HTERT RPE-1 (cell line): ENCODE measurements around the gene SWT1.

Source experiments
- in situ Hi-C: fragments of 300-500 bp; cut with MboI; formaldehyde crosslinking; loops from 4 replicates; pipeline ENCODE4 v1.14.3; 2020; ENCODE audit warnings: low sequenced_read_pairs

The SWT1 gene, protein sequence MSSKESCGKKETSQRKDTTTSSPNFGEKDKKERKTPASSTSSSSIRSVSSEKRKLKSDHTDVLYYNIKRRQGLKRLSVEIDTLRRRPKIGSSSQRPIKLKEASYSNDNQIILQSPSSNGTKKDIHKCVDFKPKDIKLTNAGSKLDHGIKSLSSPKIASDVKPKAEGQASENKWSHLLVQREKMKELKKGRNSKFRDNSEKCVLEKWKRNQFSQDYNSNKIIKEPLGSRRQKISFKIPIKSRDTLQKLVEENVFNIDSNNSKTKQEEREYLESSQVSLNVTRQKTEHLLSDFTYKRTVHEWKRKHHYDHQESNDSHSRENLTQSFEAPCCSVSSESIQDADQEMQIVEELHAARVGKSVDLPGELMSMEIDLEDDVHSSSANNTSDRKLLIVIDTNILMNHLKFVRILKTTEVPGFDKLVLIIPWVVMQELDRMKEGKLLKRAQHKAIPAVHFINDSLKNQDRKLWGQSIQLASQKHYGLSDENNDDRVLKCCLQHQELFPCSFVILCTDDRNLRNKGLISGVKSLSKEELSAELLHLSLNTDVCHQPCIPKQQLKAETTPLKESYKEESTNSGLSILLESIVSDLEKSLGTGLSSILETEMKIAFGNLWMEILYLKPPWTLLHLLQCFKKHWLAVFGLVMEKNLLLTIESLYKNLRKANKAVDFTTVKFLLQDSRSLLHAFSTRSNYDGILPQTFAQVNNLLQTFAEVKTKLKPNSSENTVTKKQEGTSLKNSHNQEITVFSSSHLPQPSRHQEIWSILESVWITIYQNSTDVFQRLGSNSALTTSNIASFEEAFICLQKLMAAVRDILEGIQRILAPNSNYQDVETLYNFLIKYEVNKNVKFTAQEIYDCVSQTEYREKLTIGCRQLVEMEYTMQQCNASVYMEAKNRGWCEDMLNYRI

DNA sequence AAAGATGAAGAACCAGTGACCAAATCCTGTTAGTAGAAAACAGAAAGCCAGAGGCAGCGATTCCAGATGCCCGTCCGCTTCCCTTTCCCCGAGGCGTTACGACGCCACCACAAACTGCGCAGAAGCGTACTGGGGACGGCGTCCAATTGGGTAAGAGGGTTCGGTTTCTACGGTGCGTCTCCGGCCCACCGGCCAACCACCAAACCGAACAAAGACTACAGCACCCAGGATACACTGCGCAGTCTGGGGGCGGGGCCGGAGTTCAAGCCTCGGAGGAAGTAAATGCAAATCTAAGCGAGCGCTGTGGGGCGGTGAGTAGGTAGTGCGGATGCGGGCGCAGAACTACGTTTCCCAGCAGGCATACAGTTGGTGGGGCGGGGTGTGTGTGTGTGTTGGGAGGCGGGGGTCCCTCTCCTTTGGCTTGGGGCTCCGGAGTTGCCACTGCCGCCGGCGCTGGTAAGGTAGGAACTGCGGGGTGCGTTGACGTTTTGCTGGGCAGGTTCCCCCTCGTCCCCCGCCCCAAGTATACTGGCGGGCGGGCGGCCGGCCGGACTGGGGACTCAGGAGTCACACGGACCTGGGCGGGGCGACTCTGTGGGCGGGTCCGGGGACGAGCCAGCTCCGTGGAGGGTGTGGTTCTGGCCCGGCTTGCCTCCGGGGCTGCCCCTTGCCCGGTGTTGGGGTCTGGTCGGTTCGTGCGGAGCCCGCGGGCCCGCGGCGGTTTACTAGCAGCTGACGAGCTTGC is at the start of gene SWT1, which contains the start of gene TRMT1L:
Gene SWT1, plus strand, starts transcription at position 314 of the 745 bp plus-strand sequence. CDS start 3,675 bp downstream, outside the sequence.
Gene TRMT1L, minus strand, starts transcription at position 100 of the 745 bp plus-strand sequence. CDS start 241 bp downstream, outside the sequence.
- in situ Hi-C loops, result no loop called here

DNA sequence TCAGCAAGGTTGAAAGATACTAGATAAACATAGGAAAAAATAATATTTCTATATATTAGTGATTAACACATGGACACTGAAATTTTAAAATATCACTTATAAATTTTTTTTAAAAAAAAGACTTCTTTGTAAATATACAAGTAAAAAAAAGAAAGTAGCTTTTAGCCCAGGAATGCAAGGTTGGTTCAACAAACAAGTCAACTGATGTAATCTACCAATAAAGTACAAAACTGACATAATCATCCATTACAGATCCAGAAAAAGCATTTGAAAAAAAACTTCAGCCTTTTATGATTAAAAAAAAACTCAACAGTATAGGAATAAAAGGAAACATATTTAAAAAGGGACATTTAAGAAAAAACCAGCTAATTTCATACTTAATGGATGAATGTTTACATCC is 48.6 kb upstream of the SWT1 start:
- in situ Hi-C loops, result no loop called here

DNA sequence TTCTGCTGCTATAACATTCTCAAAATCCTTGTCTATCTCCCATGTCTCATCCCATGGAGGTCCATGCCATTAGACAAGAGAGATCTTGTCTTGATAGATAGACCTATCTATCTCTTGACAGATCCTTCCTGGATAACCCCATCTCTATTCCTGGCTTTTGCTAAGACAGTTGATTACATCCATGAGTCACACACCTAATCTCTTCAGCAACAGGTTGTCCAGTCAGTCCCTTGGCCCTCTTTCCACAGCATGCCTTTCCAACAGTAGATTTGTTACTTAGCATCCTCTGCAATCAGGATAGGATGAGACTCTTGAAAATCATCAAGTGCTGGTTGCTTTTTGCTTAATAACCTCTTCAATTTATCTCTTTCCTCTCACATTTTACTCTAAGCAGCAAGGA is 46.8 kb upstream of the SWT1 start:
- in situ Hi-C loops, result no loop called here

DNA sequence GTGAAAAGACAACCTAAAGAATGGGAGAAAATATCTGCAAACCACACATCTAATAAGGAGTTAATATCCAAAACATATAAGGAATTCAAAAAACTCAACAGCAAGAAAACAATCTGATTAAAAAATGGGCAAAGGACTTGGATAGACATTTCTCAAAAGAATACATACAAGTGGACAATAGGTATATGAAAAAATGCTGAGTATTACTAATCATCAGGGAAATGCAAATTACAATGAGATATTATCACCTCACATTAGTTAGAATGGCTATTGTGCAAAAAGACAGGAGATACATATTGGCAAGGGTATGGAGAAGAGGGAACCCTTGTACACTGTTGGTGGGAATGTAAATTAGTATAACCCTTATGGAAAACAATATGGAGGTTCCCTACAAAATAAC is 45.1 kb upstream of the SWT1 start:
- in situ Hi-C loops, result no loop called here

DNA sequence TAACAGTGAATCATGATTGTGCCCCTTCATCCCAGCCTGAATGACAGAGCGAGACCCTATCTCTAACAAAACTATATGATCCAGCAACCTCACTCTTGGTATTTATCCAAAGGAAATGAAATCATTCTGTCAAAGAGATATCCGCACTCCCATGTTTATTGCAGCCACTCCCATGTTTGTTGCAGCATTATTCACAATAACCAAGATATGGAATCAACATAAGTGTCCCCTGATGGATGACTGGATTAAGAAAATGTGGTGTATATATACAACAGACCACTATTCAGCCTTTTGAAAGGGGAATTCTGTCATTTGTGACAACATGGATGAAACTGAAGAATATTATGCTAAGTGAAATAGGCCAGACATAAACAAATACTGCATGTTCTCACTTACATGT is 44.6 kb upstream of the SWT1 start:
- in situ Hi-C loops, result no loop called here

DNA sequence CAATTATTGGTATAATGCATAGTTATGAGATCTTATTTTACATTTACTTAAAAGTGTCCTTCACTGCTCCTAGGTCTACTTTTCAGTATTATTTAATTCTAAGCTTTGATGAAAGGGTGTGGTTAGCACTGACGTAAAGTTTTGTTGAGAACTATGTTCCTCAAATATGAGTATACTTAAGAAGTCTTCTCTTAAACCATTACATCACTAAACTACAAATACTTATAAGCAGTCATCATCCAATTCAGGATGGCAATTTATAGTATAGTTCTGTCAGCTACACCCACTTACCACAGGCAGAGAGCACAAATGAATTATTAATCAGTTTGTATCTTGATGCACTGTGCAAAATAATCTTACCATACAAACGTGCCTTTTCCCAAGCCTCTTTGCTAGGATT is 27.3 kb upstream of the SWT1 start:
- in situ Hi-C loops, result no loop called here

DNA sequence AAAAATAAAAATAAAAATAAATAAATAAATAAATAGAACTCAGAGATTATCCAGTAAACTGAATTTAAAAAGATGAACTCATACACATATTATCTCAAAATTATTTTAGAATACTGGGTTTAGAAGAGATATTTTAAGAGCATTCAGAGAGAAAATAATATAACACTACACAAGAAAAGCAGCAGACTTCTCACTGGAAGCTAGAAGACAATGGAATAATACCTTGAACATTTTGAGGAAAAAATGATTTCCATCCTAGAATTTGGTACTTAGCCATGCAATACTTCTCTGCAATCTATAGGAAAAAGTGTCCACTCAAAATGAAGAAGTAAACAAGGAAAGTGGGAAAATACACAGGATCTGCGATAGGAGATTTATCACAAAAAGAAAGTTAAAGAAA is 24.4 kb upstream of the SWT1 start:
- in situ Hi-C loops, result no loop called here

DNA sequence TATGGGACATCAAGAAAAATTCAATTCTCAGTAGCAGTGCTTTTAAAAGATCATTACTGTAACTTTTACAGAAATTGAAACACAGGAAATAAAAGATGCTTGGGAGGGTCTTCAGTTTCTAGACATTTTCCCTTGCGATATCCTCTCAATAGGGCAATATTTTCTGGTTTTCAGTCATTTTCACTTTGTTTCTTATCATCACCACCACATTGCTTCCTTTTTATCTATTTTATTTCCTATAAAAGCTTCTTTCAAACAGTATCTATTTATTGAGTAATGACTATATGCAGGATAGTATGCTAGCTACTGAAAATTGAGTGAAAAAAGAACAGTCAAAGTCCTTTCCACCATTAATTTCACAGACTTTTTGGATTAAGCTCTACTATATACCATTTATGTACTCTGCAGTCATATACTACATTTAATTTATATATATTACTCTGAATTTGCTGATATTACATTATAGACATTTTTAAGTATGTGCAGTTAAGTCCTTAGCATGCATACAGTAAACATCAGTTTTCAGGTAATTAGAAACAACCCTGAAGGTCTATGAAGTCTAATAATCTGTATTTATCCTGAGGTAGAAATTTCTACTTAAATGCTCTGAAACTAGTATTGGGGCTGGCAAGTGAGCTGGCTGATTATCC is 18.9 kb upstream of the SWT1 start:
- in situ Hi-C loops, result no loop called here

DNA sequence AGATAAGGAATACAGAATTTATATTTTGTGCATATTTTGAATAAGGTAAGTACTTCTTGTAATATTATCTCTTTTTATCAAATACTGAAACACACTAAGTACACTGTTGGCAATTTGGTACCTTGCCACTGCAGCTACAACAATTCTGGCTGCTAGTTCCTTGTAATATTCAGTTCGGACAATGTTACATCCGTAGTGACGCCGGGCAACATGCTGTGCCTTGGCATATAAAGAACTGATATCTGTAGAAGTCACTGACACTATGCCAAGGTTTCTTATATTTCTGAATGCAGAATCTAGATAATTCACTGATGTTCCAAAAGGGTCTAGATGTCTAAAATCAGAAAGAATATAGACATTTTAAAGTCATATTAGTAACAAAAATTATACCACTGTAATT is 17.7 kb upstream of the SWT1 start:
- in situ Hi-C loops, result no loop called here

DNA sequence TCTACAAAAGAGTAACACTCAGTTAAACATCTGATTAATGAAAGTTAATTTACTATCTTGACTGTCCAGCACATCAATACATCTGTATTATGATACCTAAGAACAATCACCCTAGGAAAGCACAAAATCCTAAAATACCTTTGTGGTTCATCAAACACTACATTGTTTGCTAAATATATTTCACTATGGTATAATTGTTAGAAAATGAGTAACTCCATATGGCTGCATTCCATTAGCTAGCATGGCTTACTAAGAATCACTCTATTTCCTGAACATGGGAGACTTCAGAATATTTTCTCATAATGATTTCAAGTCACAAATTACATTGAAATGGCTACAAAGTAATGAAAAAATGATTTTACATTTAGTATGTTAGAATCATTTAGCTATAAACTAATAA is 12.7 kb upstream of the SWT1 start:
- in situ Hi-C loops, result no loop called here

DNA sequence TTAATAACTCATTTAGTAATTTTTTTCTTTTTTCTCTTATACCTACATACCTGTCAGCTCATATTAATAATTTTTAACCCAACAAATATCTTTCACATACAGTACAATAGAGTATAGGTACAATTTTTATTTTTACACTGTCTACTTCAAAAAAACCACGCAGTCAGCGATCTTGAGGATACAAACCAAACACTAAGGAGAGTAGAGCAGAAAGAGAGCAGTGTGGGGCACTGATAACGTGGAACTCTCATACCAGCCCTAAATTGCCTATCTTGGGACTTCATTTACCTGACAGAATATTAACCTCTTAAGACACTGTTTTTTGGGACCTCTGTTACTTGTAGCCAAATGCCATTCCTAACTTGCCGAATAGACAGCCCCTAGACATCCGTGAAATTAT is 5.8 kb upstream of the SWT1 start:
- in situ Hi-C loops, result no loop called here

DNA sequence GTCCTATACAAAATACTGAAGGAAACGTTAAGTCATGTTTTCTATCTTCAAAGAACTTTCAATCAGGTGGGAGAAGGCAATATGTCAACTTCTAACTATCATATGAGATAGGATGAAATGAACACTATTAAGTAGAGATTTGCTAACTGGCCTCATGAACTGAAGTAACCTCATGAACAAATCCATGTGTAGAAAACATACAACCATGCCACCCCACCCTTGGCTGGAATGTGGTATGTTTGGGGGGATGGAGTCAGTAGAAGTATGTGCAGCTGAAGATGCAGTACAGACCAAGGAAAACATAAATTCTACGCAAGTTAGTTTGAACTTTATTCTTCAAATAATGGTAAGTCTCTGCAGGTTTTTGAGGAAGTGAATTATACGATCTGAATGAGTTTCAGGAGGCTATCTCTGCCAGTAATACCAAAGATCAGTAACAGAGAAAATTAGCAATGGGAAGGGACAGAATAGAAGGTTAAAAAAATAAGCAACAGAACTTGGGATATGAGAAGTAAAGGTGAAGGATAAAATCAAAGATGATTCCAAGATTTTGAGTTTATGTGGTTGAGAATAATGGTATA is 4.7 kb upstream of the SWT1 start:
- in situ Hi-C loops, result no loop called here

DNA sequence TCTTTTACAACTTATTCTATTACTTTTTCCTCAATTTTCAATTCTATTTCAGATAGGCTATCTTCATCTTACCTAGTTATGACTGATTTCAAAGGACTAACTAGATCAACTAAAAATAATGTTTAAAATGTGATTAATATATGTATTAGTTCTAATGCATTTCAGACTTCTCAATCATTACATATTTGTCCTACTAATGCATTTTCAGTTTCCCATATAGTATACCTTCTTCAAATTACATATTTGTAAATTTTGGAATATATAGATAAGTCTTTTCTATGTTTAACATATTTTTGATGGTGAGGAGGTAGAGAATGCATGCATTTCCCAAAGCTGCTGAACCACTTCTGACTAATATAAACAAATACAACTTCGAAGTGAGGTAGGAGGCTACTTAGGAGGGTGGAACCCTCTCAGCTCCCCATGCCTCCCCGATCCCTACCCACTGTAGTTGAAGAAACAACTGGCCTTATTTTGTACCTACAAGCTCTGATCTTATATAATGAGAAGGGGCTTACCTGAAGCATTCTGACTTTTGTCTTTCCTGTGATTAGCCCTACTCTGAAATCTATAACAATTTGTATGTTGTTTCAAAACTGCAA is 2.0 kb upstream of the SWT1 start:
- in situ Hi-C loops, result no loop called here

DNA sequence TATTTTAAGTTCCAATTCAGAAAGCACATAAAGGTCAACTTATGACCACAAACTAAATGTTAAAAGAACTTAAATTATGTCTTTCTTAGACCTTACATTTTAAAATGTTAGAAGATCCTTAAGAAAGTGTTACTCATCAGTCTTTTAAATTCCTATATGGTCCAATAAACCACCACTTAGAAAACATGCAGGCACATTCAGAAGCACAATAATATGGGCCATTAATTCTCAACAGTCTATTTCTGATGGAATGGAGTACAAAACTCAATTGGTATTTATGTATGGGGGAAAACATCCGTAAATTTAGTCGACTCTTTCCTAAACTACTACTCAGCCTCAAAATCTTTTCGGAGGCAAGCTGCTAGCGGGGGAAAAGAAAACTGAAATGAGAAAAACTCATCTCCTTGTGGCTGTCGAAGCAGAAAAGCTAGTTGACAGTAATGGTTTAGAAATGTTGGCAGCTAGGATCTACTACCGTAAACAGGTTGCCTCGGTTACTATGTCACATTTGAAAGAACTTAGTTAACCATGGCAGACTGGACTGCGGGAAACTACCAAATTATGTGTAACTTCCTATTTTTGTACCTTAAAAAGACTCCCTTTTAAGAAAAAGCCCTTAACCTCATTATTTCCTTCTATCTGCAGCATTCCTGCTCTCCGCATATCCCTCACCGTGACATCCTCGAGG is 1.2 kb upstream of the SWT1 start:
- in situ Hi-C loops, result no loop called here

DNA sequence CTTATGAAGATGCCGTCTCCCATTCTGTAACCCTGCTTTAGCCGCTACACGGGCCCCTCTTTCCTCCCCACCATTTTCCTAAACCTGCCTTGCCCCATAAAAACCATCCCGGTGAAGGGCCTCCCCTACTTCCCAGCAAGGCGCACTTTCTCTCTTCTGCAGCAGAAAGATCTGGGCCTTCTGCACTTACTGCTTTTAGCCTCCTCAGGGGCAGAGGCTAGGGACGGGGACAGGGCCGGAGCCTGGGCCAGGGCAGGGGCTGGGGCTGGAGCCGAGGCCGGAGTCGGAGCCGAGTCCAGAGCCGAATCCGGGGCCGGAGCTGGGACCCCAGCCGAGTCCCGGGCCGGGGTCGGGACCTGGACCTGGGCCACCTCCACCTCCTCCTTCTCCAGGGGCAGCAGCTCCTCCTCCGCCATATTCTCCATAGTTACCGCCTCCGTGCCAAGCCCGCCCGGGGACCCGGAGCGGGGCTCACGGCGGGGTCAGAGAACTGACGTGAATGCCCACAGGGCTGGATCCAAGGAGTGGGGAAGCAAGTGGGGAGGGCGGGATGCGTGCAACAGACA is 596 bp upstream of the SWT1 start:
- in situ Hi-C loops, result no loop called here

DNA sequence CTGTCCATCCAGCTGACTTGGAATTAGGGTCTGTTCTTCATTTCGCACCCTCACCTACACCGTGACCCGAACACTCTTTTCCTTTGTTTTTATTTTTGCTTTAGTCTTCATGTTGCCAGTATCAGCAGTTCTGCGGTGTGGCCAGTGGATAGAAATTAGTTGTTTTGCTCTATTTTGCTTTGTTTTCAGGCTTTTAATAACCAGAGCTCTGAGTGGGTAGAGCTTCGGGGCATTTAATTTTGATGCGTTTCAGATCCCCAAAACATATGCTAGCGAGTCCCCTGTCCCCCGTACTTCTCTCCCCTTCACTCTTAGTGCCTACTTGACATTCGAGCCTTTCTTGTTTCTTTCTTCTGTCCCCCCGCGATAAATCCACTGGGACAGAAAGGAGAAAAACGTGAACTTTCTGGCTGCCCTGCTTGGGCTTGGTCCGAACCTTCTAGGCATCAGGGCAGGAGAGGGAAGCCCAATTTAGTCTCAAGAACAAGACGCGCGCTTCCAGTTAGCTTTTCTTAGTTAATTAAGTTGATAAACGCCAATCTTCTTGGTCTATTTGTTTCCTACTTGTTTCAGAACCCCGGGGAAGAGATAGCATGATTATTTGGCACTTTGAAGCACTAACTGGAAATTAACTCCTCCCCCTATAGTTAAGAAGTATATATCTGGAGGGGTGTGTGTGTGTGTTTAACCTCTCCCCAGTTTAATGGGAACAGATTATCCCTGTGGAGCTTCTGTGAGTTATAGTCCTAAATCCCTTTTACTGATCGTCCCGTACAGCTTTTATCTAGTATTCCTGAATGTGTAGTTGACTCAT is 839 bp downstream of the SWT1 start:
- in situ Hi-C loops, result no loop called here

DNA sequence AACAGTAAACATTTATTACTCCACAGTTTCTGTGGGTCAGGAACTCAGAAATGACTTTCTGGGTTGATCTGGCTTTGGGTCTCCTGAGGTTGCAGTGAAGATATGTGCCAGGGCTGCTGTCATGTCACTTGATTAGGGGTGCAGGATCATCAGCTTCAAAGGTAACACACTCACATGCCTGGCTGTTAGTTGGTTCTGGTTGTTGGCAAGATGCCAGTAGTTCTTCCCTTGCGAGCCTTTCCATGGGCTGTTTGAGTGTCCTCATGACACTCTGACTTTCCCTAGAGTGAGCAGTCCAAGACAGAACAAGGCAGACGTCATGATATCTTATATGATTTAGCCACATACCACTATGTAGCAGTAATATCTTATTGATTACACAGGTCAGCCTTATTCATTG is 1.8 kb downstream of the SWT1 start:
- in situ Hi-C loops, result no loop called here

DNA sequence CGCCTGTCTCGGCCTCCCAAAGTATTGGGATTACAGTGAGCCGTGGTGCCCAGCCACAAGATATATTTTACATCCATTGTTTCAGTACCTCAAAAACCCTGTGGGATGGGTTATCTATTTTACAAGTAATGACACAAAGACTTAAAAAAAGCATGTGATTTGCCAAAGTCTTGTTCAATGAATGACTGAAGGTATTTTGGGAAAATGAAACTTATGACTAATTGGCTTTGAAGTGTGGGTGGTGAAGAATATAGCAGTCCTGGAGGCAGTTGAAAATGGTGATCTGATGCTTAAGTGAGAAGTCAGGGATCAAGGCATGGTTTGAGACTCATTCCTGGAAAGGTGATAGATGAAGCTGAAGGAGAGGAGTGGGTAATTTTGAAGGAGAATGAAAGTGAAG is 3.0 kb downstream of the SWT1 start:
- in situ Hi-C loops, result no loop called here
